K562 (cell line): ENCODE measurements around the gene CRKL. TPM values are rescaled to one million over a fixed set of nuclear protein-coding genes. Genes with fewer than 3 reads are reported as not detected.

Experiments
- ATAC-seq: fragments of 200-7000 bp; cut with Tn5 transposase; 3 replicates; pipeline ENCODE4 v1.9.1; 2020; ENCODE audit warnings: moderate library complexity
- BruUV-seq: library from RNA; stranded (reverse); fragments of 400-500 nt; replicated peaks from 2 replicates; lab custom pipeline; 2021; lab: Mats Ljungman, UMichigan
- CTCF ChIA-PET: fragments of 300-600 bp; formaldehyde crosslinking; extraction: SDS; loops from one replicate; lab custom pipeline; 2021; ENCODE audit warnings: low intra/inter-chr PET ratio; lab: Yijun Ruan, JAX
- POLR2A ChIA-PET: fragments of 300-600, 350-650 bp; sonication (Branson Sonifier 250); formaldehyde crosslinking; extraction: SDS; loops from one replicate; lab custom pipeline; 2021; ENCODE audit warnings: antibody characterized with exemption, inconsistent platforms; lab: Yijun Ruan, JAX
- DNase-seq, 4 experiments: peaks; one replicate each; pipeline versions ENCODE4 v3.0.0 to v3.0.0-alpha.2; 2011 to 2018; ENCODE audit warnings: low spot score in 3 of 4, mixed read lengths in 3 of 4; ENCODE audit errors: extremely low read depth in 1 of 4
- FAIRE-seq: peaks from 2 replicates; lab custom pipeline; 2011; peaks lifted over from hg19 to GRCh38; lab: Jason Lieb, UNC
- H2AFZ ChIP-seq: 2 replicates; pipeline ENCODE4 v1.6.0; 2011; ENCODE audit warnings: low read depth, low read length, control low read depth, inconsistent platforms
- H3K27ac ChIP-seq: fragments of 200-600 bp; 3 replicates; pipeline ENCODE4 v1.8.0; 2011; ENCODE audit warnings: low read depth, mild to moderate bottlenecking, control low read depth, inconsistent platforms, low read length, moderate library complexity, mixed read lengths; ENCODE audit errors: extremely low read depth
- H3K27me3 ChIP-seq, 2 experiments: fragments of 300-600 bp in 1 of 2; 2 replicates in 1 of 2; 3 replicates in 1 of 2; pipeline versions ENCODE4 v1.6.0 to v1.8.0; 2011; ENCODE audit warnings: inconsistent platforms in 2 of 2, low read length in 2 of 2, mild to moderate bottlenecking in 1 of 2, mixed read lengths in 1 of 2, moderate library complexity in 1 of 2; ENCODE audit not compliant: control insufficient read depth in 2 of 2, insufficient read depth in 2 of 2
- H3K36me3 ChIP-seq: fragments of 300-600 bp; 3 replicates; pipeline ENCODE4 v1.8.0; 2011; ENCODE audit warnings: mild to moderate bottlenecking, low read length, inconsistent platforms; ENCODE audit not compliant: control insufficient read depth, insufficient read depth
- H3K4me1 ChIP-seq, 2 experiments: fragments of 200-600 bp in 1 of 2; replicated peaks in 1 of 2; 2 replicates in 1 of 2; 3 replicates in 1 of 2; pipeline versions ENCODE4 v1.5.1 to v1.8.0; 2011; ENCODE audit warnings: inconsistent platforms in 2 of 2, low read length in 2 of 2, mild to moderate bottlenecking in 1 of 2, mixed read lengths in 1 of 2, moderate library complexity in 1 of 2; ENCODE audit not compliant: control insufficient read depth in 2 of 2, insufficient read depth in 2 of 2
- H3K4me2 ChIP-seq: 2 replicates; pipeline ENCODE4 v1.6.1; 2011; ENCODE audit warnings: low read length, control low read depth, inconsistent platforms, mixed read lengths; ENCODE audit not compliant: insufficient read depth
- H3K4me3 ChIP-seq: fragments of 200-600 bp; sonication (generic), shearing (Covaris generic); 2 replicates; pipeline ENCODE4 v1.5.1; 2016; ENCODE audit warnings: control low read depth, inconsistent platforms
- H3K79me2 ChIP-seq: fragments of 200-600 bp; 3 replicates; pipeline ENCODE4 v1.8.0; 2011; ENCODE audit warnings: low read length, inconsistent platforms; ENCODE audit not compliant: control insufficient read depth, insufficient read depth
- H3K9ac ChIP-seq, 2 experiments: 2 replicates each; pipeline versions ENCODE4 v1.6.0 to v1.6.1; 2011; ENCODE audit warnings: low read depth in 2 of 2, low read length in 2 of 2, control low read depth in 1 of 2, inconsistent platforms in 1 of 2, mild to moderate bottlenecking in 1 of 2, mixed read lengths in 1 of 2; ENCODE audit not compliant: insufficient read depth in 1 of 2
- H3K9me1 ChIP-seq: one replicate; pipeline ENCODE4 v1.6.0; 2011; ENCODE audit warnings: inconsistent platforms, mild to moderate bottlenecking, low read length, moderate library complexity; ENCODE audit not compliant: control insufficient read depth, insufficient read depth
- H3K9me3 ChIP-seq: replicated peaks from 2 replicates; pipeline ENCODE4 v1.5.1; 2011; ENCODE audit warnings: low read depth, low read length, inconsistent platforms; ENCODE audit not compliant: control insufficient read depth, insufficient read depth
- H4K20me1 ChIP-seq: replicated peaks from 2 replicates; pipeline ENCODE4 v1.6.1; 2011; ENCODE audit warnings: low read length, inconsistent platforms, mixed read lengths; ENCODE audit not compliant: control insufficient read depth, insufficient read depth
- ARNT ChIP-seq, 2 experiments: fragments of 450-650 bp; IDR thresholded peaks; 2 replicates each; pipeline ENCODE4 v1.6.1; 2016; ENCODE audit warnings: mild to moderate bottlenecking in 1 of 2
- CXXC5 ChIP-seq: fragments of 250-450 bp; sonication (Bioruptor Pico); IDR thresholded peaks from 2 replicates; pipeline ENCODE4 v1.8.0; 2022; ENCODE audit warnings: inconsistent platforms, mild to moderate bottlenecking, moderate library complexity
- DIDO1 ChIP-seq: fragments of 450-650 bp; IDR thresholded peaks from 2 replicates; pipeline ENCODE4 v1.6.1; 2016; ENCODE audit warnings: low read depth, missing biosample characterization, missing genetic modification characterization
- ETS2 ChIP-seq: IDR thresholded peaks from 2 replicates; pipeline ENCODE4 v1.6.1; 2016; ENCODE audit warnings: borderline replicate concordance, missing genetic modification characterization, mild to moderate bottlenecking, moderate library complexity, missing compliant biosample characterization; ENCODE audit not compliant: poor library complexity, severe bottlenecking
- GABPB1 ChIP-seq: sonication (generic); formaldehyde crosslinking; IDR thresholded peaks from 2 replicates; pipeline ENCODE4 v1.8.0; 2022; ENCODE audit warnings: mild to moderate bottlenecking, missing genetic modification reagents
- HSF4 ChIP-seq: fragments of 250-450 bp; sonication (Bioruptor Pico); IDR thresholded peaks from 2 replicates; pipeline ENCODE4 v2.1.2; 2022; ENCODE audit warnings: mild to moderate bottlenecking, moderate library complexity, borderline replicate concordance
- POLR2A ChIP-seq: fragments of 450-650 bp; conservative IDR thresholded peaks from 2 replicates; pipeline ENCODE4 v1.6.1; 2016
- SRF ChIP-seq, 2 experiments: fragments of 250-450, 450-650 bp in 1 of 2; sonication (Bioruptor Pico) in 1 of 2; sonication (generic) in 1 of 2; formaldehyde crosslinking; IDR thresholded peaks; 2 replicates each; pipeline versions ENCODE4 v1.5.0 to v1.5.1; 2020 to 2022; ENCODE audit warnings: mild to moderate bottlenecking in 1 of 2, missing genetic modification reagents in 1 of 2
- ZNF134 ChIP-seq: fragments of 250-450 bp; sonication (Bioruptor Pico); conservative IDR thresholded peaks from 2 replicates; pipeline ENCODE4 v1.4.0; 2020
- ZNF140 ChIP-seq: fragments of 250-450 bp; sonication (Bioruptor Pico); IDR thresholded peaks from 2 replicates; pipeline ENCODE4 v1.8.0; 2021; ENCODE audit warnings: moderate library complexity, mild to moderate bottlenecking, inconsistent platforms
- ZNF143 ChIP-seq: sonication (generic); formaldehyde crosslinking; IDR thresholded peaks from 2 replicates; pipeline ENCODE4 v1.9.0; 2022; ENCODE audit warnings: mild to moderate bottlenecking, missing genetic modification reagents
- ZNF354B ChIP-seq: fragments of 250-450 bp; sonication (Bioruptor Pico); IDR thresholded peaks from 2 replicates; pipeline ENCODE4 v1.4.0; 2020
- ZNF696 ChIP-seq: fragments of 250-450 bp; sonication (Bioruptor Pico); conservative IDR thresholded peaks from 2 replicates; pipeline ENCODE4 v1.4.0; 2020; ENCODE audit warnings: mild to moderate bottlenecking, moderate library complexity
- WGBS: fragments of 100-300 bp; shearing (Covaris generic); methylation state at CpG from one replicate; pipeline ENCODE4 v1.1.6; 2016; ENCODE audit warnings: low coverage, mixed read lengths; ENCODE audit not compliant: insufficient coverage; ENCODE audit errors: missing lambda C conversion rate; 5-methylcytosine and 5-hydroxymethylcytosine counted together
- in situ Hi-C: fragments of 300-500 bp; cut with MboI; formaldehyde crosslinking; loops from 4 replicates; pipeline ENCODE4 v1.15.0; 2018; ENCODE audit warnings: inconsistent platforms, mixed read lengths
- intact Hi-C: fragments of 100-400 bp; cut with micrococcal nuclease; formaldehyde crosslinking; loops from 2 replicates; pipeline ENCODE4 v1.14.2; 2022
- polyA plus RNA-seq, 8 experiments: library from polyadenylated mRNA; depleted of rRNA in 4 of 8; stranded (reverse) in 5 of 8; unstranded in 3 of 8; fragments of >200 nt; fragmentation: Nextera tagmentation in 2 of 8; fragmentation: Illumina TruSeq in 1 of 8; extraction: Ambion mirVana in 2 of 8; extraction: Trizol in 1 of 8; gene quantifications; 2 replicates each; pipeline versions ENCODE4 v1.2.1 to v1.2.3, GENCODE V29; 2011 to 2014; ENCODE audit warnings: inconsistent platforms in 1 of 8, missing spikeins in 1 of 8
- total RNA-seq, 7 experiments: library from RNA; depleted of rRNA in 6 of 7; stranded (reverse); fragments of >200 nt in 6 of 7; fragmentation: Illumina TruSeq in 2 of 7; extraction: Trizol in 2 of 7; gene quantifications; 2 replicates each; pipeline versions ENCODE4 v1.2.1 to v1.2.3, GENCODE V29; 2011 to 2021; ENCODE audit warnings: low replicate concordance in 1 of 7
- TF ChIP-seq, protein P1 (sequence below): fragments of 250-450 bp; sonication (Bioruptor Pico); IDR thresholded peaks from 2 replicates; pipeline ENCODE4 v1.4.0; 2020; ENCODE audit warnings: mild to moderate bottlenecking, moderate library complexity

Gene CRKL
- total and polyA plus RNA-seq, 9 of the 15 experiments (the other 6 are each of a cell fraction or from before 2014, with no cell fraction given) = 100 to 263 (median 124) TPM

DNA sequence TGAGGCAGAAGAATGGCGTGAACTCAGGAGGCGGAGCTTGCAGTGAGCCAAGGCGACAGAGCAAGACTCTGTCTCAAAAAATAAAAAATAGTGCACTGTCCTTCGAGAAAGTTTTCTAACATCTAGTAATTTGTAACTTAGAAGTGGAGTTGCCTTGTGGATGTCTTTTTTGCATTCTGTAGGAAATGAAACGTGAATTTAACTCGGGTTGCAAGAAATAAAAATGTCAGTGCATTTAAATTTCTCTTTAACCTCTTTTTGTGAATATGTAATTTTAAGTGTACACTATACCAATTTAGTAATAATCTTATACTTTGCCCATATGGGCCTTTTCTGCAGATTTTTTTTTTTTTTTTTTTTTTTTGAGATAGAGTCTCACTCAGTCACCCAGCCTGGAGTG is 26.2 kb upstream of the CRKL start:
- H3K36me3 ChIP-seq = peaks cover 40% of the 10 kb centered on the region
- intact Hi-C loops (loop anchor here (1.0 kb wide), 1 partner anchor 12 kb away; no protein-coding TSS in a partner anchor), in situ Hi-C loops (no loop called here)
- no peaks in the 10 kb centered on the region for H3K79me2 ChIP-seq
- H3K4me2 ChIP-seq = no peak overlapping the region
- 83% methylated on average over 6 of the region's 6 CpGs for WGBS
- H4K20me1 ChIP-seq = no peaks in the 10 kb centered on the region
- ATAC-seq (no peak), DNase-seq (no peak), FAIRE-seq (no peak)
- BruUV-seq = no TSS peak
- no peak overlapping the region for H3K27ac ChIP-seq
- no peak overlapping the region for H3K4me3 ChIP-seq
- CTCF ChIA-PET = interaction anchor here (0.5 kb wide), 1 partner anchor 119 kb away, joined by 3 read pairs; no protein-coding TSS in a partner anchor
- POLR2A ChIA-PET = interaction anchor here (0.5 to 54.6 kb wide), 17 partner anchors 9 to 216 kb away, joined by 3 to 1556 read pairs (median 7); partner anchors contain the start of genes AIFM3, CRKL and LZTR1
- no peak overlapping the region for H3K9ac ChIP-seq
- H3K9me3 ChIP-seq = no peaks in the 10 kb centered on the region
- H3K9me1 ChIP-seq = no peaks in the 10 kb centered on the region
- H3K4me1 ChIP-seq = peaks cover 2% of the 10 kb centered on the region in 2 experiments
- no peak overlapping the region for H2AFZ ChIP-seq
- peaks cover 0 to 2% of the 10 kb centered on the region in 2 experiments; a peak in 1 of 5 replicates for H3K27me3 ChIP-seq
- TF ChIP-seq SRF (CRISPR knock-in tag; IDR thresholded peaks at IDR 0.05) (0 out of 4 replicates have a peak, but pooled peaks of 1 of the 2 experiments have one; percentile 5), ARNT (IDR thresholded peaks at IDR 0.05) (peak in 1 of 2 experiments; percentile 41; a peak in 1 of 4 replicates), ZNF143 (CRISPR knock-in tag) (no peak), ZNF134 (CRISPR knock-in tag) (peak; percentile 38; the same call in 1 of the 2 replicates), CXXC5 (CRISPR knock-in tag) (0 out of 2 replicates have a peak, but pooled peaks have one; percentile 41), POLR2A (0 out of 2 replicates have a peak, but pooled peaks have one; percentile 56), GABPB1 (CRISPR knock-in tag) (no peak), ZNF696 (CRISPR knock-in tag) (0 out of 2 replicates have a peak, but pooled peaks have one; percentile 7), ZNF354B (CRISPR knock-in tag) (peak; percentile 65; the same call in 1 of the 2 replicates), HSF4 (CRISPR knock-in tag) (0 out of 2 replicates have a peak, but pooled peaks have one; percentile 43), ZNF140 (CRISPR knock-in tag) (0 out of 2 replicates have a peak, but pooled peaks have one; percentile 60), DIDO1 (tag) (no peak), ETS2 (tag) (no peak)
- TF ChIP-seq, protein P1, sequence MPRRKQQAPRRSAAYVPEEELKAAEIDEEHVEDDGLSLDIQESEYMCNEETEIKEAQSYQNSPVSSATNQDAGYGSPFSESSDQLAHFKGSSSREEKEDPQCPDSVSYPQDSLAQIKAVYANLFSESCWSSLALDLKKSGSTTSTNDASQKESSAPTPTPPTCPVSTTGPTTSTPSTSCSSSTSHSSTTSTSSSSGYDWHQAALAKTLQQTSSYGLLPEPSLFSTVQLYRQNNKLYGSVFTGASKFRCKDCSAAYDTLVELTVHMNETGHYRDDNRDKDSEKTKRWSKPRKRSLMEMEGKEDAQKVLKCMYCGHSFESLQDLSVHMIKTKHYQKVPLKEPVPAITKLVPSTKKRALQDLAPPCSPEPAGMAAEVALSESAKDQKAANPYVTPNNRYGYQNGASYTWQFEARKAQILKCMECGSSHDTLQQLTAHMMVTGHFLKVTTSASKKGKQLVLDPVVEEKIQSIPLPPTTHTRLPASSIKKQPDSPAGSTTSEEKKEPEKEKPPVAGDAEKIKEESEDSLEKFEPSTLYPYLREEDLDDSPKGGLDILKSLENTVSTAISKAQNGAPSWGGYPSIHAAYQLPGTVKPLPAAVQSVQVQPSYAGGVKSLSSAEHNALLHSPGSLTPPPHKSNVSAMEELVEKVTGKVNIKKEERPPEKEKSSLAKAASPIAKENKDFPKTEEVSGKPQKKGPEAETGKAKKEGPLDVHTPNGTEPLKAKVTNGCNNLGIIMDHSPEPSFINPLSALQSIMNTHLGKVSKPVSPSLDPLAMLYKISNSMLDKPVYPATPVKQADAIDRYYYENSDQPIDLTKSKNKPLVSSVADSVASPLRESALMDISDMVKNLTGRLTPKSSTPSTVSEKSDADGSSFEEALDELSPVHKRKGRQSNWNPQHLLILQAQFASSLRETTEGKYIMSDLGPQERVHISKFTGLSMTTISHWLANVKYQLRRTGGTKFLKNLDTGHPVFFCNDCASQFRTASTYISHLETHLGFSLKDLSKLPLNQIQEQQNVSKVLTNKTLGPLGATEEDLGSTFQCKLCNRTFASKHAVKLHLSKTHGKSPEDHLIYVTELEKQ (CRISPR knock-in tag) = peak; percentile 14; the same call in 1 of the 2 replicates
